Effector memory CD4-positive, alpha-beta T cell (primary cell): ENCODE data around the gene RBBP5.
"Not testable (repeated sequence)": the region's sequence is repeated elsewhere in the genome, so short reads cannot be mapped to it uniquely, and the experiment has no call there.

ENCODE experiments used
- DNase-seq, 3 donors: peaks; one replicate each; pipeline ENCODE4 v3.0.0-alpha.2; 2020
- H3K27ac ChIP-seq: 2 replicates; pipeline ENCODE4 v1.7.0; 2013; ENCODE audit warnings: mild to moderate bottlenecking, low read length, moderate library complexity; ENCODE audit not compliant: insufficient read depth, poor library complexity, severe bottlenecking
- H3K27me3 ChIP-seq: replicated peaks from 2 replicates; pipeline ENCODE4 v1.7.0; 2013; ENCODE audit warnings: mild to moderate bottlenecking, low read length; ENCODE audit not compliant: insufficient read depth, control insufficient read depth, poor library complexity, severe bottlenecking
- H3K36me3 ChIP-seq: 2 replicates; pipeline ENCODE4 v1.7.0; 2013; ENCODE audit warnings: mild to moderate bottlenecking, low read length, moderate library complexity; ENCODE audit not compliant: control insufficient read depth, insufficient read depth
- H3K4me1 ChIP-seq: 2 replicates; pipeline ENCODE4 v1.7.0; 2013; ENCODE audit warnings: low read length, mild to moderate bottlenecking; ENCODE audit not compliant: control insufficient read depth, insufficient read depth, poor library complexity, severe bottlenecking
- H3K4me3 ChIP-seq: 2 replicates; pipeline ENCODE4 v1.7.0; 2013; ENCODE audit warnings: low read length, low read depth, mild to moderate bottlenecking; ENCODE audit not compliant: insufficient read depth, poor library complexity, severe bottlenecking
- H3K9me3 ChIP-seq: 2 replicates; pipeline ENCODE4 v1.7.0; 2013; ENCODE audit warnings: mild to moderate bottlenecking, low read length, moderate library complexity; ENCODE audit not compliant: control insufficient read depth
- total RNA-seq, 3 donors: gene quantifications; one replicate each; lab custom pipeline; 2026; lab: John Stamatoyannopoulos, UW

The RBBP5 gene
- 31.3 to 43.0 (median 42.7) reads per million in 3 donors for total RNA-seq

- peak; percentile 87 to 92 (median 91) for DNase-seq
- Histone ChIP-seq H3K4me3 (peak within 1 kb of the TSS; percentile 88), H3K36me3 (no peaks in the 10 kb centered on the region), H3K4me1 (peaks cover 21% of the 10 kb centered on the region), H3K27ac (peak within 1 kb of the TSS; percentile 95), H3K9me3 (no peaks in the 10 kb centered on the region), H3K27me3 (no peaks in the 10 kb centered on the region)
Measured at GRCh38 chr1:205121660-205122488, at the start of gene RBBP5. Gene RBBP5, minus strand, starts transcription at chr1:205121978. Its CDS starts 105 bp downstream, at chr1:205121873.

- H3K27me3 ChIP-seq: no peaks in the 10 kb centered on the region
- no peak overlapping the region for H3K4me3 ChIP-seq
- no peak overlapping the region for H3K27ac ChIP-seq
- peaks cover 29% of the 10 kb centered on the region for H3K36me3 ChIP-seq
- H3K4me1 ChIP-seq: peaks cover 5% of the 10 kb centered on the region
- DNase-seq: no peak
- no peaks in the 10 kb centered on the region for H3K9me3 ChIP-seq
Measured at GRCh38 chr1:205171369-205171768, 49.6 kb upstream of the RBBP5 start.

- Histone ChIP-seq H3K27ac (no peak overlapping the region), H3K4me1 (peaks cover 5% of the 10 kb centered on the region), H3K9me3 (no peaks in the 10 kb centered on the region), H3K27me3 (no peaks in the 10 kb centered on the region), H3K4me3 (no peak overlapping the region), H3K36me3 (peaks cover 30% of the 10 kb centered on the region)
- no peak for DNase-seq
Measured at GRCh38 chr1:205170532-205171269, 48.9 kb upstream of the RBBP5 start.

GRCh38 chr1:205169248-205169647 lies 47.5 kb upstream of the RBBP5 start:
- Histone ChIP-seq H3K4me1 (peaks cover 5% of the 10 kb centered on the region), H3K27me3 (no peaks in the 10 kb centered on the region), H3K4me3 (no peak overlapping the region), H3K9me3 (no peaks in the 10 kb centered on the region), H3K36me3 (peaks cover 38% of the 10 kb centered on the region), H3K27ac (no peak overlapping the region)
- no peak for DNase-seq

GRCh38 chr1:205168291-205168690 lies 46.5 kb upstream of the RBBP5 start:
- Histone ChIP-seq H3K4me1 (peaks cover 5% of the 10 kb centered on the region), H3K27me3 (no peaks in the 10 kb centered on the region), H3K27ac (no peak overlapping the region), H3K4me3 (no peak overlapping the region), H3K9me3 (no peaks in the 10 kb centered on the region), H3K36me3 (peaks cover 45% of the 10 kb centered on the region)
- no peak for DNase-seq

- H3K4me1 ChIP-seq: no peaks in the 10 kb centered on the region
- DNase-seq: no peak
- H3K27me3 ChIP-seq: no peaks in the 10 kb centered on the region
Measured at GRCh38 chr1:205162301-205162700, 40.5 kb upstream of the RBBP5 start.

GRCh38 chr1:205161076-205161475 lies 39.3 kb upstream of the RBBP5 start:
- Histone ChIP-seq H3K4me1 (no peaks in the 10 kb centered on the region), H3K4me3 (no peak overlapping the region), H3K9me3 (no peaks in the 10 kb centered on the region), H3K27ac (no peak overlapping the region), H3K27me3 (no peaks in the 10 kb centered on the region), H3K36me3 (peaks cover 83% of the 10 kb centered on the region)
- DNase-seq: no peak

More at GRCh38 chr1:205162301-205162700, 40.5 kb upstream of the RBBP5 start:
- H3K4me3 ChIP-seq: no peak overlapping the region
- no peak overlapping the region for H3K27ac ChIP-seq
- H3K36me3 ChIP-seq: peaks cover 80% of the 10 kb centered on the region
- H3K9me3 ChIP-seq: no peaks in the 10 kb centered on the region

- DNase-seq: no peak
- no peaks in the 10 kb centered on the region for H3K9me3 ChIP-seq
- H3K27me3 ChIP-seq: no peaks in the 10 kb centered on the region
- no peak overlapping the region for H3K4me3 ChIP-seq
- H3K36me3 ChIP-seq: peaks cover 76% of the 10 kb centered on the region
- no peak overlapping the region for H3K27ac ChIP-seq
- H3K4me1 ChIP-seq: no peaks in the 10 kb centered on the region
Measured at GRCh38 chr1:205158048-205158616, 36.4 kb upstream of the RBBP5 start.

GRCh38 chr1:205155665-205156377 lies 34.0 kb upstream of the RBBP5 start:
- not testable (repeated sequence) for H3K27me3 ChIP-seq, H3K27ac ChIP-seq, H3K4me1 ChIP-seq, DNase-seq, H3K4me3 ChIP-seq, H3K9me3 ChIP-seq
- peaks cover 65% of the 10 kb centered on the region for H3K36me3 ChIP-seq
